Measurements from ENCODE around the gene ZNF580. TPM values are rescaled to one million over a fixed set of nuclear protein-coding genes. Genes with fewer than 3 reads are reported as not detected.

Gene ZNF580
- total and polyA plus RNA-seq, 9 of the 15 experiments (the other 6 are each of a cell fraction or from before 2014, with no cell fraction given): 2.3 to 47.4 (median 6.0) TPM

DNA sequence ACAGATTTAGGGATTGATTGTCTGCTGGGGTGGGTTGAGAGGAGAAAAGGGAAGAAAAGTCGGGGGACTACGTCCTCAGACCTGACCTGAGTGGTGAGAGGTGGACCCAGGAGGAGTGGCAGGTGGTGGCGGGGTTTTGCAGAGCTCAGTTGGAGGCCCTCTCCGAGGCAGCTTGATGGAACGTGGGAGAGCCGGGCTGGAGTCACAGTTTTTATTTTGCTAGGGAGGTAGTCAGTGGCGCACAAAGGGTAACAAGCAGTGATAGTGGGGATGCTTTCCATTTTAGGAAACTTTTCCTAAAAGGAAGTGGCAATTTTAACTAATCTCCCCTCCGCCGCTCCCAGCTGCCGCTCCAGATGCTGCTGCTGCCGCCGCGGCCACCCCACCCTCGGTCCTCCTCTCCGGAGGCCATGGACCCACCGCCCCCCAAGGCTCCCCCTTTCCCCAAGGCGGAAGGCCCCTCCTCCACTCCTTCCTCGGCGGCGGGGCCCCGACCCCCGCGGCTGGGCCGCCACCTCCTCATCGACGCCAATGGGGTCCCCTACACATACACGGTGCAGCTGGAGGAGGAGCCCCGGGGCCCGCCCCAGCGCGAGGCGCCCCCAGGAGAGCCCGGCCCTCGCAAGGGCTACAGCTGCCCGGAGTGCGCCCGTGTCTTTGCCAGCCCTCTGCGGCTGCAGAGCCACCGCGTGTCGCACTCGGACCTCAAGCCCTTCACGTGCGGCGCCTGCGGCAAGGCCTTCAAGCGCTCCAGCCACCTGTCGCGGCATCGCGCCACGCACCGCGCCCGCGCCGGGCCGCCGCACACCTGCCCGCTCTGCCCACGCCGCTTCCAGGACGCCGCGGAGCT is 1.6 kb downstream of the ZNF580 start (continued):
- TF ChIP-seq ZBTB2 (IDR thresholded peaks at IDR 0.05) (no peak), ZKSCAN3 (CRISPR knock-in tag; IDR thresholded peaks at IDR 0.05) (no peak), PATZ1 (CRISPR knock-in tag; IDR thresholded peaks at IDR 0.05; ENCODE audit: borderline replicate concordance) (no peak), KDM1A (IDR thresholded peaks at IDR 0.05) (peak; percentile 87 to 89; a peak in 2 of 4 replicates), MGA (IDR thresholded peaks at IDR 0.05) (peak; percentile 21; the same call in 1 of the 2 replicates), ZNF143 (CRISPR knock-in tag; IDR thresholded peaks at IDR 0.05) (no peak), EHMT2 (IDR thresholded peaks at IDR 0.05) (no peak), SMAD3 (CRISPR knock-in tag; conservative IDR thresholded peaks at IDR 0.05) (0 out of 2 replicates have a peak, but pooled peaks have one; percentile 21), E2F6 (IDR thresholded peaks at IDR 0.05; ENCODE audit: borderline replicate concordance in 1 of 2, extremely low read depth in 1 of 2, insufficient read depth in 1 of 2, insufficient read length in 1 of 2, low read depth in 1 of 2, low read length in 1 of 2, poor library complexity in 1 of 2, severe bottlenecking in 1 of 2) (peak; percentile 54 to 75), ERF (CRISPR knock-in tag; IDR thresholded peaks at IDR 0.05) (peak; percentile 15; the same call in 1 of the 2 replicates)
